Activated naive CD8-positive, alpha-beta T cell (primary cell): ENCODE measurements around the gene NXPE4.
"Not testable (repeated sequence)": the region's sequence is repeated elsewhere in the genome, so short reads cannot be mapped to it uniquely, and the experiment has no call there.

ENCODE experiments used
- H3K27ac Mint-ChIP-seq: one replicate; pipeline ENCODE4 v1.8.0; 2021; ENCODE audit warnings: mixed read lengths
- H3K27me3 Mint-ChIP-seq: one replicate; pipeline ENCODE4 v1.8.0; 2021; ENCODE audit warnings: mixed read lengths
- H3K36me3 Mint-ChIP-seq: one replicate; pipeline ENCODE4 v1.8.0; 2021; ENCODE audit warnings: mixed read lengths
- H3K4me1 Mint-ChIP-seq: one replicate; pipeline ENCODE4 v1.8.0; 2021; ENCODE audit warnings: low read depth, mixed read lengths
- H3K4me3 Mint-ChIP-seq: one replicate; pipeline ENCODE4 v1.8.0; 2021; ENCODE audit warnings: mild to moderate bottlenecking, mixed read lengths
- H3K9me3 Mint-ChIP-seq: one replicate; pipeline ENCODE4 v1.8.0; 2021; ENCODE audit warnings: low read depth, mixed read lengths

Gene NXPE4

GRCh38 chr11:114595571-114595970 lies at the start of gene NXPE4:
TSS of gene NXPE4 (minus strand) at chr11:114595786. CDS start at chr11:114594759, 1,027 bp downstream.
- Mint-ChIP-seq H3K4me3 (no peak within 1 kb of the TSS), H3K27me3 (peaks cover 6% of the 10 kb centered on the region), H3K4me1 (no peaks in the 10 kb centered on the region), H3K27ac (no peak within 1 kb of the TSS), H3K36me3 (no peaks in the 10 kb centered on the region), H3K9me3 (no peaks in the 10 kb centered on the region)

- H3K9me3 Mint-ChIP-seq, H3K4me3 Mint-ChIP-seq, H3K4me1 Mint-ChIP-seq, H3K27ac Mint-ChIP-seq, H3K36me3 Mint-ChIP-seq, H3K27me3 Mint-ChIP-seq: not testable (repeated sequence)
Measured at GRCh38 chr11:114639440-114639839, 43.9 kb upstream of the NXPE4 start.

GRCh38 chr11:114631445-114631965 lies 35.9 kb upstream of the NXPE4 start:
- H3K36me3 Mint-ChIP-seq, H3K27me3 Mint-ChIP-seq, H3K4me3 Mint-ChIP-seq: not testable (repeated sequence)

GRCh38 chr11:114625294-114625693 lies 29.7 kb upstream of the NXPE4 start:
- no peaks in the 10 kb centered on the region for H3K4me1 Mint-ChIP-seq
- no peak overlapping the region for H3K27ac Mint-ChIP-seq

More at GRCh38 chr11:114631445-114631965, 35.9 kb upstream of the NXPE4 start:
- H3K4me1 Mint-ChIP-seq, H3K9me3 Mint-ChIP-seq, H3K27ac Mint-ChIP-seq: not testable (repeated sequence)

GRCh38 chr11:114624455-114625207 lies 29.0 kb upstream of the NXPE4 start:
- Mint-ChIP-seq H3K36me3 (no peaks in the 10 kb centered on the region), H3K9me3 (no peaks in the 10 kb centered on the region), H3K27me3 (no peaks in the 10 kb centered on the region), H3K27ac (no peak overlapping the region), H3K4me1 (no peaks in the 10 kb centered on the region), H3K4me3 (no peak overlapping the region)

More at GRCh38 chr11:114625294-114625693, 29.7 kb upstream of the NXPE4 start:
- no peaks in the 10 kb centered on the region for H3K27me3 Mint-ChIP-seq
- H3K9me3 Mint-ChIP-seq = no peaks in the 10 kb centered on the region
- H3K4me3 Mint-ChIP-seq = no peak overlapping the region
- no peaks in the 10 kb centered on the region for H3K36me3 Mint-ChIP-seq

- no peaks in the 10 kb centered on the region for H3K9me3 Mint-ChIP-seq
- H3K27me3 Mint-ChIP-seq = no peaks in the 10 kb centered on the region
- no peaks in the 10 kb centered on the region for H3K36me3 Mint-ChIP-seq
- no peak overlapping the region for H3K27ac Mint-ChIP-seq
- H3K4me3 Mint-ChIP-seq = no peak overlapping the region
- H3K4me1 Mint-ChIP-seq = no peaks in the 10 kb centered on the region
Measured at GRCh38 chr11:114623720-114624119, 28.1 kb upstream of the NXPE4 start.

- no peaks in the 10 kb centered on the region for H3K36me3 Mint-ChIP-seq
- H3K4me1 Mint-ChIP-seq = no peaks in the 10 kb centered on the region
- no peaks in the 10 kb centered on the region for H3K9me3 Mint-ChIP-seq
- no peak overlapping the region for H3K27ac Mint-ChIP-seq
- no peak overlapping the region for H3K4me3 Mint-ChIP-seq
- no peaks in the 10 kb centered on the region for H3K27me3 Mint-ChIP-seq
Measured at GRCh38 chr11:114622858-114623257, 27.3 kb upstream of the NXPE4 start.

GRCh38 chr11:114621950-114622809 lies 26.6 kb upstream of the NXPE4 start:
- Mint-ChIP-seq H3K4me1 (no peaks in the 10 kb centered on the region), H3K4me3 (no peak overlapping the region), H3K27me3 (no peaks in the 10 kb centered on the region), H3K9me3 (no peaks in the 10 kb centered on the region), H3K27ac (no peak overlapping the region), H3K36me3 (no peaks in the 10 kb centered on the region)

- Mint-ChIP-seq H3K9me3 (no peaks in the 10 kb centered on the region), H3K4me1 (no peaks in the 10 kb centered on the region), H3K4me3 (no peak overlapping the region), H3K27me3 (no peaks in the 10 kb centered on the region), H3K27ac (no peak overlapping the region), H3K36me3 (no peaks in the 10 kb centered on the region)
Measured at GRCh38 chr11:114621072-114621471, 25.5 kb upstream of the NXPE4 start.

- Mint-ChIP-seq H3K36me3 (no peaks in the 10 kb centered on the region), H3K27ac (no peak overlapping the region), H3K4me1 (no peaks in the 10 kb centered on the region), H3K27me3 (no peaks in the 10 kb centered on the region), H3K9me3 (no peaks in the 10 kb centered on the region), H3K4me3 (no peak overlapping the region)
Measured at GRCh38 chr11:114619659-114620173, 24.1 kb upstream of the NXPE4 start.

- Mint-ChIP-seq H3K9me3 (no peaks in the 10 kb centered on the region), H3K27ac (no peak overlapping the region), H3K4me1 (no peaks in the 10 kb centered on the region), H3K36me3 (no peaks in the 10 kb centered on the region), H3K4me3 (no peak overlapping the region), H3K27me3 (no peaks in the 10 kb centered on the region)
Measured at GRCh38 chr11:114618139-114618538, 22.6 kb upstream of the NXPE4 start.

GRCh38 chr11:114617157-114618124 lies 21.9 kb upstream of the NXPE4 start:
- H3K9me3 Mint-ChIP-seq = no peaks in the 10 kb centered on the region
- no peak overlapping the region for H3K4me3 Mint-ChIP-seq
- no peaks in the 10 kb centered on the region for H3K4me1 Mint-ChIP-seq
- H3K27ac Mint-ChIP-seq = no peak overlapping the region
- no peaks in the 10 kb centered on the region for H3K27me3 Mint-ChIP-seq
- H3K36me3 Mint-ChIP-seq = no peaks in the 10 kb centered on the region

- Mint-ChIP-seq H3K27me3 (no peaks in the 10 kb centered on the region), H3K36me3 (no peaks in the 10 kb centered on the region), H3K4me1 (no peaks in the 10 kb centered on the region), H3K9me3 (no peaks in the 10 kb centered on the region), H3K27ac (no peak overlapping the region), H3K4me3 (no peak overlapping the region)
Measured at GRCh38 chr11:114616516-114616915, 20.9 kb upstream of the NXPE4 start.
